Activated CD8-positive, alpha-beta T cell treated with anti-CD3 and anti-CD28 coated beads for 36 hours (primary cell): Measurements from ENCODE around the gene UCK1. TPM values are rescaled to one million over a fixed set of nuclear protein-coding genes. Genes with fewer than 3 reads are reported as not detected.

Source experiments
- ATAC-seq: fragments of 200-7000 bp; cut with Tn5 transposase; one replicate; pipeline ENCODE4 v1.10.0; 2021; ENCODE audit warnings: mild to moderate bottlenecking, moderate library complexity
- CTCF ChIA-PET: fragments of 350-600 bp; sonication (Branson Sonifier 250); formaldehyde crosslinking; loops from one replicate; lab custom pipeline; 2021; ENCODE audit warnings: antibody characterized with exemption; lab: Charles Lee
- POLR2A ChIA-PET: fragments of 350-600 bp; sonication (Branson Sonifier 250); formaldehyde crosslinking; loops from one replicate; lab custom pipeline; 2021; ENCODE audit warnings: antibody characterized with exemption; lab: Charles Lee
- DNase-seq: peaks from one replicate; pipeline ENCODE4 v3.0.0-alpha.2; 2020
- H3K27ac Mint-ChIP-seq: one replicate; pipeline ENCODE4 v1.8.0; 2021; ENCODE audit warnings: mild to moderate bottlenecking, mixed read lengths
- H3K27me3 Mint-ChIP-seq: one replicate; pipeline ENCODE4 v1.8.0; 2021; ENCODE audit warnings: mixed read lengths
- H3K36me3 Mint-ChIP-seq: one replicate; pipeline ENCODE4 v1.8.0; 2021; ENCODE audit warnings: low read depth, mixed read lengths
- H3K4me1 Mint-ChIP-seq: one replicate; pipeline ENCODE4 v1.8.0; 2021; ENCODE audit warnings: low read depth, mixed read lengths
- H3K4me3 Mint-ChIP-seq: one replicate; pipeline ENCODE4 v1.8.0; 2021; ENCODE audit warnings: mild to moderate bottlenecking, moderate library complexity, mixed read lengths
- H3K9me3 Mint-ChIP-seq: one replicate; pipeline ENCODE4 v1.8.0; 2021; ENCODE audit warnings: mixed read lengths
- CTCF ChIP-seq: fragments of 200-600 bp; IDR thresholded peaks from one replicate; pipeline ENCODE4 v1.8.0; 2022; ENCODE audit warnings: antibody characterized with exemption, mild to moderate bottlenecking
- intact Hi-C: fragments of 100-400 bp; cut with micrococcal nuclease; formaldehyde crosslinking; loops from one replicate; pipeline ENCODE4 v1.10.0; 2022
- total RNA-seq, 2 experiments: library from RNA; stranded (reverse); gene quantifications; one replicate each; pipeline ENCODE4 v1.2.3, GENCODE V29; 2021

Gene UCK1
- total RNA-seq, 2 experiments from 2014 or later: 16.7 to 22.1 TPM

- peaks cover 17% of the 10 kb centered on the region for H3K36me3 Mint-ChIP-seq
- intact Hi-C loops: no loop called here
Observed at GRCh38 chr9:131567910-131568309, 36.8 kb upstream of the UCK1 start.

DNA sequence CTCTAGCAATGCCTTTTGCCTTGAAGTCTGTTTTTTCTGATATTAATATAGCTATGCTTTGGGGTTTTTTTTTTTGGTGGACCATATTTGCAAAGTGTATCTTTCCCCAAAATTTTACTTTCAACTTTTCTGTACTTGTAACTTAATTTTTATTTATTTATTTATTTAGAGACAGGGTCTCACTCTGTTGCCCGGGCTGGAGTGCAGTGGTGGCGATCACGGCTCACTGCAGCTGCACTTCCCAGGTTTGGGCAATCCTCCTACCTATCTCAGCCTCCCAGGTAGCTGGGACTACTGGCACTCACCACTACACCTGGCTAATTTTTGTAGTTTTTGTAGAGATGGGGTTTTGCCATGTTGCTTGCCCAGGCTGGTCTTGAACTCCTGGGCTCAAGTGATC is 35.1 kb upstream of the UCK1 start:
- H3K4me3 Mint-ChIP-seq: no peak overlapping the region
- ChIA-PET CTCF (no interaction called here), POLR2A (no interaction called here)

More at GRCh38 chr9:131567910-131568309, 36.8 kb upstream of the UCK1 start:
- POLR2A ChIA-PET: no interaction called here
- H3K27me3 Mint-ChIP-seq: no peaks in the 10 kb centered on the region
- CTCF ChIA-PET: no interaction called here
- peaks cover 2% of the 10 kb centered on the region for H3K9me3 Mint-ChIP-seq
- no peak overlapping the region for H3K4me3 Mint-ChIP-seq
- no peak for ATAC-seq
- H3K27ac Mint-ChIP-seq: no peak overlapping the region
- no peak for TF ChIP-seq CTCF
- peaks cover 4% of the 10 kb centered on the region for H3K4me1 Mint-ChIP-seq
- DNase-seq: no peak

DNA sequence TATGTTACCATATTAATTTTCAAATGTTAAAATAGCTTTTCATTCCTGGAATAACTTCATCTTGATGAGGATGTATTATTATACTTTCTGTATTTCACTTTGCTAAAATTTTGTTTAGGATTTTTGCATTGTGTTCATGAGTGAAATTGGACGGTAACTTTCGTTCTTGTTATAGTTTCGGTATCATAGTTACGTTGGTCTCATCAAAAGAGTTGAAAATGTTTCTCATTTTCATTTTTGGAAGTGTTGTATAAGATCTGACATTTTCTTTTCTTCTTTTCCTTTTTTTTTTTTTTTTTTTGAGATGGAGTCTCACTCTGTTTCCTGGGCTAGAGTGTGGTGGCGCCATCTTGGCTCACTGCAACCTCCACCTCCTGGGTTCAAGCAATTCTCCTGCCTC is 34.3 kb upstream of the UCK1 start:
- CTCF ChIA-PET: interaction anchor here (0.9 kb wide), 1 partner anchor 175 kb away, joined by 4 read pairs; no protein-coding TSS in a partner anchor

More for the DNA sequence above, 35.1 kb upstream of the UCK1 start:
- Mint-ChIP-seq H3K27ac (no peak overlapping the region), H3K36me3 (peaks cover 11% of the 10 kb centered on the region), H3K27me3 (no peaks in the 10 kb centered on the region), H3K4me1 (peaks cover 4% of the 10 kb centered on the region), H3K9me3 (peaks cover 2% of the 10 kb centered on the region)
- intact Hi-C loops: no loop called here
- no peak for DNase-seq
- ATAC-seq: no peak
- no peak for TF ChIP-seq CTCF

GRCh38 chr9:131562032-131562959 is 31.2 kb upstream of the UCK1 start:
- no peak for TF ChIP-seq CTCF
- peaks cover 4% of the 10 kb centered on the region for H3K4me1 Mint-ChIP-seq
- H3K27me3 Mint-ChIP-seq: no peaks in the 10 kb centered on the region
- CTCF ChIA-PET: no interaction called here
- intact Hi-C loops: no loop called here
- DNase-seq (no peak), ATAC-seq (no peak)
- POLR2A ChIA-PET: interaction anchor here (1.6 kb wide), 1 partner anchor 16 kb away, joined by 9 read pairs; no protein-coding TSS in a partner anchor
- H3K27ac Mint-ChIP-seq: no peak overlapping the region
- no peak overlapping the region for H3K4me3 Mint-ChIP-seq
- H3K9me3 Mint-ChIP-seq: peaks cover 2% of the 10 kb centered on the region
- H3K36me3 Mint-ChIP-seq: no peaks in the 10 kb centered on the region

More for the DNA sequence above, 34.3 kb upstream of the UCK1 start:
- POLR2A ChIA-PET: no interaction called here
- H3K27ac Mint-ChIP-seq: no peak overlapping the region
- no peaks in the 10 kb centered on the region for H3K27me3 Mint-ChIP-seq
- DNase-seq (no peak), ATAC-seq (no peak)
- TF ChIP-seq CTCF: no peak
- no peak overlapping the region for H3K4me3 Mint-ChIP-seq
- intact Hi-C loops: no loop called here
- peaks cover 4% of the 10 kb centered on the region for H3K4me1 Mint-ChIP-seq
- H3K36me3 Mint-ChIP-seq: peaks cover 9% of the 10 kb centered on the region
- peaks cover 2% of the 10 kb centered on the region for H3K9me3 Mint-ChIP-seq

DNA sequence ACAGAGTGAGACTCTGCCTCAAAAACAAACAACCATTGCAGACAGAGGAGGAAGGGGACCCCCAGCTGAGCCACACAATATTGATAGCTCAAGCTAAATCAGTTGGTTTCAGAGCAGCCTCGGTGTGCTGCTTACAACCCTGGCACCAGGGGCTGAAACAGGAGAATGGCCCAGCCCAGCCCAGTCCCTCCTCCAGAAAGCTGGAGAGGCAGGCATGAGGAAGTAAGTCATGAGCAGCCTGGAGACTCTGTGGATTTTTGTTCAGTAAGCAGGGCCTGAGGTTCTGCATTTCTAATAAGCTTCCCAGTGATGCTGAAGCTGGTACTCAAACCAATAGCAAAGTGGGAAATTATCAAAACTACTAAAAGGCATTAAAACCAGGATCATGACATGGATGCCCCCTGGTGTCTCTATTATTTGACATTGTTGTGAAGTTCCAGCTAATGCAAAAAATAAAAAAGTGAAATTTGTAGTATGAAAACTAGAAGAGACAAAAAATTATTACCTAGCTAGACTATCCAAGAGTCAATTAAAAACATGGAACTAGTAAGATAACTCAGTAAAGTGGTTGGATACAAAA is 28.4 kb upstream of the UCK1 start:
- H3K27ac Mint-ChIP-seq: no peak overlapping the region
- intact Hi-C loops: no loop called here
- peaks cover 15% of the 10 kb centered on the region for H3K27me3 Mint-ChIP-seq
- peaks cover 2% of the 10 kb centered on the region for H3K9me3 Mint-ChIP-seq
- no peak for TF ChIP-seq CTCF
- ATAC-seq (no peak), DNase-seq (no peak)
- no peak overlapping the region for H3K4me3 Mint-ChIP-seq
- ChIA-PET CTCF (interaction anchor here (1.1 to 2.6 kb wide), 8 partner anchors 13 to 223 kb away, joined by 3 to 16 read pairs (median 4); no protein-coding TSS in a partner anchor), POLR2A (no interaction called here)
- no peaks in the 10 kb centered on the region for H3K36me3 Mint-ChIP-seq
- no peaks in the 10 kb centered on the region for H3K4me1 Mint-ChIP-seq
